Endothelial cell (in vitro differentiated cells): ENCODE results near the gene HACD4. TPM values are rescaled to one million over a fixed set of nuclear protein-coding genes. Genes with fewer than 3 reads are reported as not detected.
"Not testable (repeated sequence)": the region's sequence is repeated elsewhere in the genome, so short reads cannot be mapped to it uniquely, and the experiment has no call there.

ENCODE experiments used
- DNase-seq: peaks from one replicate; pipeline ENCODE4 v3.0.0; 2021; ENCODE audit warnings: low spot score
- H3K27ac Mint-ChIP-seq: one replicate; pipeline ENCODE4 v1.8.0; 2021; ENCODE audit warnings: mixed read lengths, inconsistent platforms; ENCODE audit not compliant: unreplicated experiment
- H3K27me3 Mint-ChIP-seq: one replicate; pipeline ENCODE4 v1.8.0; 2021; ENCODE audit warnings: mild to moderate bottlenecking, moderate library complexity, mixed read lengths, inconsistent platforms; ENCODE audit not compliant: unreplicated experiment
- H3K36me3 Mint-ChIP-seq: one replicate; pipeline ENCODE4 v1.8.0; 2021; ENCODE audit warnings: mild to moderate bottlenecking, low read depth, mixed read lengths, inconsistent platforms; ENCODE audit not compliant: unreplicated experiment
- H3K4me1 Mint-ChIP-seq: one replicate; pipeline ENCODE4 v1.8.0; 2021; ENCODE audit warnings: mild to moderate bottlenecking, mixed read lengths, inconsistent platforms; ENCODE audit not compliant: unreplicated experiment
- H3K4me3 Mint-ChIP-seq: one replicate; pipeline ENCODE4 v1.8.0; 2021; ENCODE audit warnings: mild to moderate bottlenecking, mixed read lengths, inconsistent platforms; ENCODE audit not compliant: unreplicated experiment
- H3K9me3 Mint-ChIP-seq: one replicate; pipeline ENCODE4 v1.8.0; 2021; ENCODE audit warnings: mixed read lengths, inconsistent platforms; ENCODE audit not compliant: unreplicated experiment
- total RNA-seq: library from RNA; stranded (reverse); fragmentation: NEBNext Ultra II Directional; extraction: Animal tissue kit (Norgen Biotek cat#: 25700); gene quantifications from one replicate; pipeline ENCODE4 v1.2.1, GENCODE V29; 2021; ENCODE audit not compliant: unreplicated experiment
- TF ChIP-seq, protein P1 (sequence below): fragments of 200-600 bp; sonication (generic); IDR thresholded peaks from one replicate; pipeline ENCODE4 v1.5.0; 2021; ENCODE audit warnings: antibody characterized with exemption; ENCODE audit not compliant: unreplicated experiment

Gene HACD4
- total RNA-seq, 1 donor from 2014 or later = 5.7 TPM

DNA sequence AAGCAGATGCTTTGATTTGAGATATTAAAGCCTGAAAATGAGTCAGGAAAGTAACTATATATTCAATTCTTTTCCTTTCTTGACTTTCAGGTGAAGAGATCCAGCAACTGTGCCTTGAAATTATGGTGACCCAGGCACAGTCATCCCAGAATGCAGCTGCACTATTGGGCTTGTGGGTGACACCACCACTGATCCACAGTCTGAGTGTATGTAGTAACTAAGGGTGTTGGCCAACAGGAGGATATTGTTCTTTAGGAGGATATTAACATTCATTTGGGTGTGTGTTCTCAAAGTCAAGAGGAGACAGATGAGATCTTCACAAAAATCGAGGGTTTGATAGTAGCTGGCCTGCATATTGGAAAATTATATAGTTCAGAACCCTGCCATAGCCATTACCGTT lies 53.2 kb downstream of the HACD4 start:
- Mint-ChIP-seq H3K9me3 (no peaks in the 10 kb centered on the region), H3K36me3 (peaks cover 15% of the 10 kb centered on the region), H3K27ac (no peak overlapping the region), H3K27me3 (no peaks in the 10 kb centered on the region), H3K4me3 (no peak overlapping the region), H3K4me1 (no peaks in the 10 kb centered on the region)
- TF ChIP-seq, protein P1, sequence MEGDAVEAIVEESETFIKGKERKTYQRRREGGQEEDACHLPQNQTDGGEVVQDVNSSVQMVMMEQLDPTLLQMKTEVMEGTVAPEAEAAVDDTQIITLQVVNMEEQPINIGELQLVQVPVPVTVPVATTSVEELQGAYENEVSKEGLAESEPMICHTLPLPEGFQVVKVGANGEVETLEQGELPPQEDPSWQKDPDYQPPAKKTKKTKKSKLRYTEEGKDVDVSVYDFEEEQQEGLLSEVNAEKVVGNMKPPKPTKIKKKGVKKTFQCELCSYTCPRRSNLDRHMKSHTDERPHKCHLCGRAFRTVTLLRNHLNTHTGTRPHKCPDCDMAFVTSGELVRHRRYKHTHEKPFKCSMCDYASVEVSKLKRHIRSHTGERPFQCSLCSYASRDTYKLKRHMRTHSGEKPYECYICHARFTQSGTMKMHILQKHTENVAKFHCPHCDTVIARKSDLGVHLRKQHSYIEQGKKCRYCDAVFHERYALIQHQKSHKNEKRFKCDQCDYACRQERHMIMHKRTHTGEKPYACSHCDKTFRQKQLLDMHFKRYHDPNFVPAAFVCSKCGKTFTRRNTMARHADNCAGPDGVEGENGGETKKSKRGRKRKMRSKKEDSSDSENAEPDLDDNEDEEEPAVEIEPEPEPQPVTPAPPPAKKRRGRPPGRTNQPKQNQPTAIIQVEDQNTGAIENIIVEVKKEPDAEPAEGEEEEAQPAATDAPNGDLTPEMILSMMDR = no peak
- DNase-seq = no peak

DNA sequence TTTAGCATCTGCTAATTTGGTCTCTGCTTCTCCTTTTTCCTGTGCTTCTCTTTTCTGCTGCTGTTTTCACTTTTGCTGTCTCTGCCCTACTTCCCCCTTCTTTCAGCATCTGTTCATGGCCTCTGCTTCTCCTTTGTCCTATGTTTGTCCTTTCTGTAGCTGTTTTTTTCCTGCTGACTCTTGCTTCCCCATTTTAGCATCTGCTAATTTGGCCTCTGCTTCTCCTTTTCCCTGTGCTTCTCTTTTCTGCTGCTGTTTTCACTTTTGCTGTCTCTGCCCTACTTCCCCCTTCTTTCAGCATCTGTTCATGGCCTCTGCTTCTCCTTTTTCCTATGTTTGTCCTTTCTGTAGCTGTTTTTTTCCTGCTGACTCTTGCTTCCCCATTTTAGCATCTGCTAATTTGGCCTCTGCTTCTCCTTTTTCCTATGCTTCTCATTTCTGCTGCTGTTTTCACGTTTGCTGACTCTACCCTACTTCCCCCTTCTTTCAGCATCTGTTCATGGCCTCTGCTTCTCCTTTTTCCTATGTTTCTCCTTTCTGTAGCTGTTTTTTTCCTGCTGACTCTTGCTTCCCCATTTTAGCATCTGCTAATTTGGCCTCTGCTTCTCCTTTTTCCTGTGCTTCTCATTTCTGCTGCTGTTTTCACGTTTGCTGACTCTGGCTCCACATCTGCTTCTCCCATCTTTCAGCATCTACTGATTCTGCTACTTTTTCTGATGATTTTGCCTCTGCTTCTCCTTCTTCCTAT lies 57.1 kb downstream of the HACD4 start:
- H3K27ac Mint-ChIP-seq, H3K9me3 Mint-ChIP-seq: not testable (repeated sequence)

GRCh38 chr9:20973246-20973947 lies 58.0 kb downstream of the HACD4 start:
- not testable (repeated sequence) for H3K9me3 Mint-ChIP-seq, H3K27me3 Mint-ChIP-seq, H3K27ac Mint-ChIP-seq, H3K4me1 Mint-ChIP-seq, H3K4me3 Mint-ChIP-seq, DNase-seq
- peaks cover 26% of the 10 kb centered on the region for H3K36me3 Mint-ChIP-seq

More for the DNA sequence above, 57.1 kb downstream of the HACD4 start:
- H3K4me3 Mint-ChIP-seq, DNase-seq, H3K27me3 Mint-ChIP-seq, H3K4me1 Mint-ChIP-seq: not testable (repeated sequence)
- H3K36me3 Mint-ChIP-seq = peaks cover 26% of the 10 kb centered on the region

- peaks cover 26% of the 10 kb centered on the region for H3K36me3 Mint-ChIP-seq
- H3K9me3 Mint-ChIP-seq = no peaks in the 10 kb centered on the region
- no peak overlapping the region for H3K27ac Mint-ChIP-seq
- no peaks in the 10 kb centered on the region for H3K4me1 Mint-ChIP-seq
- no peak for DNase-seq
- H3K27me3 Mint-ChIP-seq = no peaks in the 10 kb centered on the region
- TF ChIP-seq, protein P1 = no peak
- H3K4me3 Mint-ChIP-seq = no peak overlapping the region
Observed at GRCh38 chr9:20972684-20973083, 58.8 kb downstream of the HACD4 start.

DNA sequence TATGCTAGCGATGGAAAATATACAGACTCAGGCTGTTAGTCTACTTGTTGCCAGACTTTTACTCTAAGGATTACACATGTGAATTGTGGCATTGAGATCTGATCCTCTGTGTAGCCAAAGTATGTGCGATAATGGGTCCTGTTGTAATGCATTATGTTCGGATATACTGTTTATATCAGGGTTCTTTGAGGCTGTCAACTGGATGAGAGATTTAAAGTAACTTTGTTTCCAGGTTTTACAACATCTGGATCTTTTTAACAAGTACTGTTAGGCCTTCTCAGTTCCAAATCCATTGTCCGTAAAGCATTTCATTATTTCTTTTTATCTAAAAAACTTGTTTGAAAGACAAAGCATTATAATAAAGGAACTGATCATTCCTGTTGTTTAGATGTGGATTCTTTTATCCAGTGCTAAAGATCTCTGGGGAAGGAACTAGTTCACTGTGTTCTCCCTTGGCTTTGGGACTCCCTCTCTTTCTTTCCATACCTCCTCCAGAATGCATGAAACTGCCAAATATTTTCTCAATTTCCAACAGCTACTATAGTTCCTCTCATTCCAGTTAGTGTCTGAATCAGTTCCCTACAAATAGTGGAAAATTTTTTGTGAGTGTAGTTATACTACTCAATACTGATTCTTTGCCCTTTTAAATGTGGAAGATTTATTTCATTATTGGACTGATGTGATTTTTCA lies 68.8 kb downstream of the HACD4 start:
- no peaks in the 10 kb centered on the region for H3K27me3 Mint-ChIP-seq
- peaks cover 5% of the 10 kb centered on the region for H3K36me3 Mint-ChIP-seq
- no peak overlapping the region for H3K27ac Mint-ChIP-seq
- TF ChIP-seq, protein P1 = no peak
- no peak overlapping the region for H3K4me3 Mint-ChIP-seq
- no peaks in the 10 kb centered on the region for H3K9me3 Mint-ChIP-seq
- no peaks in the 10 kb centered on the region for H3K4me1 Mint-ChIP-seq
- no peak for DNase-seq
